Amniotic epithelial cell (primary cell): ENCODE measurements around the gene CCL8.

Experiments
- DNase-seq: peaks from one replicate; pipeline ENCODE4 v3.0.0-alpha.2; 2010; ENCODE audit warnings: low read depth

CCL8 gene

GRCh38 chr17:34367486-34368195 lies 48.4 kb downstream of the CCL8 start:
- DNase-seq: no peak

- DNase-seq: no peak
Observed at GRCh38 chr17:34368196-34368945, 49.1 kb downstream of the CCL8 start.

DNA sequence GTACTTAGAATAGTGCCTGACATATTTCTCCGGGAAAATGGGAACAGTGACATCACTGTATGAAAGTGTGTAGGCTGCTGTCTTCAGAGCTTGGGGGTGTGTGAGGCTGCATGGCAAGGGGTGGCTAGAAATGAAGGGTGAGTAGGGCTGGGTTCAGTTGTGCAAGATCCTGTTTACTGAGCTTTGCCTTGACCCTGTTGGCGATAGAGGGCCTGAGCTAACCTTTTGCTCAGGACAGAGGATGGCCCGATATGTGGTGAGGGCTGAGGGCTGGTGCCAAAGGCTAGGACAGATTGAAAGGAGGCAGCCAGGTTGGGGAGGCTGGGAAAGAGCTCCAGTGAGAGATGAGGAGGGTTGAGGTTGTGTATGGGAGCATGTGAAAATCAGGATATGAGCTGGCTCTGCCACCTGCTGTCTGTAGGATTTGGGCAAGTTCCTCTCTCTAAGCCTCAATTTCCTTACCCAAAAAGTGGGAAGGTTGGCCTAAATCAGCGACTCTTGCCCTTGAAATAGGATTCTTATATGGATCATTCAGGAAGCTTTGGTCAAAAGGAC lies 49.8 kb downstream of the CCL8 start:
- DNase-seq: no peak

GRCh38 chr17:34369571-34369970 lies 50.3 kb downstream of the CCL8 start:
- no peak for DNase-seq

- no peak for DNase-seq
Observed at GRCh38 chr17:34370376-34370996, 51.3 kb downstream of the CCL8 start.

GRCh38 chr17:34370997-34371395 lies 51.8 kb downstream of the CCL8 start:
- DNase-seq: no peak
